ENCODE results near the gene ZBTB49. TPM values are rescaled to one million over a fixed set of nuclear protein-coding genes. Genes with fewer than 3 reads are reported as not detected.

The ZBTB49 gene
- total and polyA plus RNA-seq, 2 of the 13 experiments (the other 11 are each of a cell fraction or from before 2014, with no cell fraction given), result 3.3 to 4.3 TPM

DNA sequence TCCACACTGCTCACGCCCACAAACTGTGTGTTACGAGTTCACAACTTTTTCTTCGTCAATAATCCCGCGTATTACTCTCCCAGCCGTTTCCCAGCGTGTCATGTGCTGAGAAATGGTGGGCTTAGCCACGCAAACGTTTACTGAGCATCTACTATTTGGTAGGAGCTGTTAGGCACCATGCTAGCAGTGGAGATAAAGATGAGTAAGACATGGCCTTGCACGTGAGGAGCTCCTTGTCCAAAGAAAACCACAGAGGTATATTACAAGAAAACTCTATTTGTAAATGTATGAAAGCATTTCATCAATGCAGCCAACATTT, 41.2 kb upstream of the ZBTB49 start (continued):
- TF ChIP-seq, protein P1, sequence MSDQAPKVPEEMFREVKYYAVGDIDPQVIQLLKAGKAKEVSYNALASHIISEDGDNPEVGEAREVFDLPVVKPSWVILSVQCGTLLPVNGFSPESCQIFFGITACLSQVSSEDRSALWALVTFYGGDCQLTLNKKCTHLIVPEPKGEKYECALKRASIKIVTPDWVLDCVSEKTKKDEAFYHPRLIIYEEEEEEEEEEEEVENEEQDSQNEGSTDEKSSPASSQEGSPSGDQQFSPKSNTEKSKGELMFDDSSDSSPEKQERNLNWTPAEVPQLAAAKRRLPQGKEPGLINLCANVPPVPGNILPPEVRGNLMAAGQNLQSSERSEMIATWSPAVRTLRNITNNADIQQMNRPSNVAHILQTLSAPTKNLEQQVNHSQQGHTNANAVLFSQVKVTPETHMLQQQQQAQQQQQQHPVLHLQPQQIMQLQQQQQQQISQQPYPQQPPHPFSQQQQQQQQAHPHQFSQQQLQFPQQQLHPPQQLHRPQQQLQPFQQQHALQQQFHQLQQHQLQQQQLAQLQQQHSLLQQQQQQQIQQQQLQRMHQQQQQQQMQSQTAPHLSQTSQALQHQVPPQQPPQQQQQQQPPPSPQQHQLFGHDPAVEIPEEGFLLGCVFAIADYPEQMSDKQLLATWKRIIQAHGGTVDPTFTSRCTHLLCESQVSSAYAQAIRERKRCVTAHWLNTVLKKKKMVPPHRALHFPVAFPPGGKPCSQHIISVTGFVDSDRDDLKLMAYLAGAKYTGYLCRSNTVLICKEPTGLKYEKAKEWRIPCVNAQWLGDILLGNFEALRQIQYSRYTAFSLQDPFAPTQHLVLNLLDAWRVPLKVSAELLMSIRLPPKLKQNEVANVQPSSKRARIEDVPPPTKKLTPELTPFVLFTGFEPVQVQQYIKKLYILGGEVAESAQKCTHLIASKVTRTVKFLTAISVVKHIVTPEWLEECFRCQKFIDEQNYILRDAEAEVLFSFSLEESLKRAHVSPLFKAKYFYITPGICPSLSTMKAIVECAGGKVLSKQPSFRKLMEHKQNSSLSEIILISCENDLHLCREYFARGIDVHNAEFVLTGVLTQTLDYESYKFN (CRISPR knock-in tag; conservative IDR thresholded peaks at IDR 0.05), result no peak
- TF ChIP-seq BHLHE40 (IDR thresholded peaks at IDR 0.05; ENCODE audit: low read length) (peak; percentile 65; the same call in 1 of the 2 replicates), ZZZ3 (CRISPR knock-in tag; IDR thresholded peaks at IDR 0.05; ENCODE audit: borderline replicate concordance) (no peak), ZNF737 (CRISPR knock-in tag; IDR thresholded peaks at IDR 0.05; ENCODE audit: borderline replicate concordance) (no peak), MED1 (CRISPR knock-in tag; IDR thresholded peaks at IDR 0.05) (no peak), NR1H2 (CRISPR knock-in tag; IDR thresholded peaks at IDR 0.05; ENCODE audit: borderline replicate concordance, low read depth) (no peak), ZC3H4 (CRISPR knock-in tag; IDR thresholded peaks at IDR 0.05; ENCODE audit: borderline replicate concordance) (peak; percentile 37; the same call in 1 of the 2 replicates), RXRA (CRISPR knock-in tag; IDR thresholded peaks at IDR 0.05) (no peak), ZNF10 (CRISPR knock-in tag; IDR thresholded peaks at IDR 0.05; ENCODE audit: borderline replicate concordance, low read depth) (no peak), SMARCE1 (IDR thresholded peaks at IDR 0.05; ENCODE audit: borderline replicate concordance) (no peak), MED13 (CRISPR knock-in tag; IDR thresholded peaks at IDR 0.05) (no peak), ZNF652 (CRISPR knock-in tag; IDR thresholded peaks at IDR 0.05; ENCODE audit: borderline replicate concordance, low read depth) (no peak), ZNF556 (CRISPR knock-in tag; IDR thresholded peaks at IDR 0.05; ENCODE audit: borderline replicate concordance) (no peak), JDP2 (CRISPR knock-in tag; IDR thresholded peaks at IDR 0.05; ENCODE audit: borderline replicate concordance) (no peak), ATF7 (IDR thresholded peaks at IDR 0.05) (no peak), ATF7 (CRISPR knock-in tag; IDR thresholded peaks at IDR 0.05) (no peak), ZNF781 (CRISPR knock-in tag; IDR thresholded peaks at IDR 0.05; ENCODE audit: borderline replicate concordance, not compliant biosample characterization) (peak; percentile 10)
- TF ChIP-seq, protein P2, sequence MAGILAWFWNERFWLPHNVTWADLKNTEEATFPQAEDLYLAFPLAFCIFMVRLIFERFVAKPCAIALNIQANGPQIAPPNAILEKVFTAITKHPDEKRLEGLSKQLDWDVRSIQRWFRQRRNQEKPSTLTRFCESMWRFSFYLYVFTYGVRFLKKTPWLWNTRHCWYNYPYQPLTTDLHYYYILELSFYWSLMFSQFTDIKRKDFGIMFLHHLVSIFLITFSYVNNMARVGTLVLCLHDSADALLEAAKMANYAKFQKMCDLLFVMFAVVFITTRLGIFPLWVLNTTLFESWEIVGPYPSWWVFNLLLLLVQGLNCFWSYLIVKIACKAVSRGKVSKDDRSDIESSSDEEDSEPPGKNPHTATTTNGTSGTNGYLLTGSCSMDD (CRISPR knock-in tag; IDR thresholded peaks at IDR 0.05), result no peak
- TF ChIP-seq, protein P3, sequence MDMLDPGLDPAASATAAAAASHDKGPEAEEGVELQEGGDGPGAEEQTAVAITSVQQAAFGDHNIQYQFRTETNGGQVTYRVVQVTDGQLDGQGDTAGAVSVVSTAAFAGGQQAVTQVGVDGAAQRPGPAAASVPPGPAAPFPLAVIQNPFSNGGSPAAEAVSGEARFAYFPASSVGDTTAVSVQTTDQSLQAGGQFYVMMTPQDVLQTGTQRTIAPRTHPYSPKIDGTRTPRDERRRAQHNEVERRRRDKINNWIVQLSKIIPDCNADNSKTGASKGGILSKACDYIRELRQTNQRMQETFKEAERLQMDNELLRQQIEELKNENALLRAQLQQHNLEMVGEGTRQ (IDR thresholded peaks at IDR 0.05; ENCODE audit: low read depth, low read length), result no peak
- TF ChIP-seq, protein P3 (CRISPR knock-in tag; IDR thresholded peaks at IDR 0.05; ENCODE audit: borderline replicate concordance), result peak; percentile 52; the same call in 1 of the 2 replicates
- TF ChIP-seq, protein P4, sequence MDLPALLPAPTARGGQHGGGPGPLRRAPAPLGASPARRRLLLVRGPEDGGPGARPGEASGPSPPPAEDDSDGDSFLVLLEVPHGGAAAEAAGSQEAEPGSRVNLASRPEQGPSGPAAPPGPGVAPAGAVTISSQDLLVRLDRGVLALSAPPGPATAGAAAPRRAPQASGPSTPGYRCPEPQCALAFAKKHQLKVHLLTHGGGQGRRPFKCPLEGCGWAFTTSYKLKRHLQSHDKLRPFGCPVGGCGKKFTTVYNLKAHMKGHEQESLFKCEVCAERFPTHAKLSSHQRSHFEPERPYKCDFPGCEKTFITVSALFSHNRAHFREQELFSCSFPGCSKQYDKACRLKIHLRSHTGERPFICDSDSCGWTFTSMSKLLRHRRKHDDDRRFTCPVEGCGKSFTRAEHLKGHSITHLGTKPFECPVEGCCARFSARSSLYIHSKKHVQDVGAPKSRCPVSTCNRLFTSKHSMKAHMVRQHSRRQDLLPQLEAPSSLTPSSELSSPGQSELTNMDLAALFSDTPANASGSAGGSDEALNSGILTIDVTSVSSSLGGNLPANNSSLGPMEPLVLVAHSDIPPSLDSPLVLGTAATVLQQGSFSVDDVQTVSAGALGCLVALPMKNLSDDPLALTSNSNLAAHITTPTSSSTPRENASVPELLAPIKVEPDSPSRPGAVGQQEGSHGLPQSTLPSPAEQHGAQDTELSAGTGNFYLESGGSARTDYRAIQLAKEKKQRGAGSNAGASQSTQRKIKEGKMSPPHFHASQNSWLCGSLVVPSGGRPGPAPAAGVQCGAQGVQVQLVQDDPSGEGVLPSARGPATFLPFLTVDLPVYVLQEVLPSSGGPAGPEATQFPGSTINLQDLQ (CRISPR knock-in tag; IDR thresholded peaks at IDR 0.05), result 0 out of 2 replicates have a peak, but pooled peaks have one; percentile 4
- TF ChIP-seq, protein P5, sequence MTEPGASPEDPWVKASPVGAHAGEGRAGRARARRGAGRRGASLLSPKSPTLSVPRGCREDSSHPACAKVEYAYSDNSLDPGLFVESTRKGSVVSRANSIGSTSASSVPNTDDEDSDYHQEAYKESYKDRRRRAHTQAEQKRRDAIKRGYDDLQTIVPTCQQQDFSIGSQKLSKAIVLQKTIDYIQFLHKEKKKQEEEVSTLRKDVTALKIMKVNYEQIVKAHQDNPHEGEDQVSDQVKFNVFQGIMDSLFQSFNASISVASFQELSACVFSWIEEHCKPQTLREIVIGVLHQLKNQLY (CRISPR knock-in tag; IDR thresholded peaks at IDR 0.05), result no peak
